ENCODE results near the gene KCNAB1. TPM values are rescaled to one million over a fixed set of nuclear protein-coding genes. Genes with fewer than 3 reads are reported as not detected.

KCNAB1 gene
- total and polyA plus RNA-seq, 12 donors, result 1.4 to 5.0 (median 2.5) TPM

DNA sequence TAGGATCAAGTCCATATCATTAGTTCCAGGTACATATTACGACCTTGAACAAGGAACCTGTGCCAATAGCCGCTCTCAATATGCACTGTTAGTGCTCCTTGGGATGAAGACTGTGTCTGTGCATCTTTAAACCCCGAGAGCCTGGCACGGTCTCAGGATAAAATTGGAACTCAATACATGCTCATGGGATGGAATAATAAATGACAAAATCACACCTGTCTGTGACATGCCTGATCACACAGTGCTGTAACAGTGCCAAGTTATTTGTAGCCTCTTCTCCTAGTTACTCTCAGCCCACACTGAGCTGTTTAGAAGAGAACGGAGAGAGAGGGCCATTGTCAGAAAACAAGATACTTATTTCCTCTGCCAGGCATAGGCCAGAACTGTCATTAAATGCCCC, 352.3 kb downstream of the KCNAB1 start:
- intact Hi-C loops (cut with DNase I), result no loop called here
- H3K27me3 ChIP-seq, result no peaks in the 10 kb centered on the region
- H3K4me1 ChIP-seq, result peaks cover 0 to 9% (median 0%) of the 10 kb centered on the region in 9 donors
- TF ChIP-seq, protein P1, sequence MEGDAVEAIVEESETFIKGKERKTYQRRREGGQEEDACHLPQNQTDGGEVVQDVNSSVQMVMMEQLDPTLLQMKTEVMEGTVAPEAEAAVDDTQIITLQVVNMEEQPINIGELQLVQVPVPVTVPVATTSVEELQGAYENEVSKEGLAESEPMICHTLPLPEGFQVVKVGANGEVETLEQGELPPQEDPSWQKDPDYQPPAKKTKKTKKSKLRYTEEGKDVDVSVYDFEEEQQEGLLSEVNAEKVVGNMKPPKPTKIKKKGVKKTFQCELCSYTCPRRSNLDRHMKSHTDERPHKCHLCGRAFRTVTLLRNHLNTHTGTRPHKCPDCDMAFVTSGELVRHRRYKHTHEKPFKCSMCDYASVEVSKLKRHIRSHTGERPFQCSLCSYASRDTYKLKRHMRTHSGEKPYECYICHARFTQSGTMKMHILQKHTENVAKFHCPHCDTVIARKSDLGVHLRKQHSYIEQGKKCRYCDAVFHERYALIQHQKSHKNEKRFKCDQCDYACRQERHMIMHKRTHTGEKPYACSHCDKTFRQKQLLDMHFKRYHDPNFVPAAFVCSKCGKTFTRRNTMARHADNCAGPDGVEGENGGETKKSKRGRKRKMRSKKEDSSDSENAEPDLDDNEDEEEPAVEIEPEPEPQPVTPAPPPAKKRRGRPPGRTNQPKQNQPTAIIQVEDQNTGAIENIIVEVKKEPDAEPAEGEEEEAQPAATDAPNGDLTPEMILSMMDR (IDR thresholded peaks at IDR 0.05), result no peak
- H3K4me3 ChIP-seq, result no peak overlapping the region
- no peaks in the 10 kb centered on the region for H3K36me3 ChIP-seq
- H3K9me3 ChIP-seq, result no peaks in the 10 kb centered on the region
- WGBS, 2 donors, result 82 to 90% methylated on average over 5 of the region's 5 CpGs
- no peak overlapping the region for H3K27ac ChIP-seq
- no peak for ATAC-seq
- DNase-seq, result no peak

DNA sequence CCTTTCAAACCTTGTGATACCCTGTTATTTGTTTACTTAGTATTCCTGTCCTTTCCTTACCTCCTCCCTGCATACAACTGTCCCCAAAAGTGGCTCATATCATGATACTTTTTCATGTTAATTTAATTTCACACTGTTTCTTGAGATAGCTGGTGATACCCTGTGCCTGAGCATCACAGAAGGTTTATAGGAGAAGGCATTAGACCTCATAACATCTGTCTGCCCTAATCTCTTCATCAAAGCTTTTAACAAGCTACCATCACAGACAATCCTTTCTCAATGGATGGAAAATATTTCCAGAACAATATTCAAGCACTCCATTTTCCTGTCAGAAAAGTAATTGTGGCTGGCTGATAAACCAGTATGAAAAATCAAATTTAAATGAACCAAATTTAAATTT, 353.0 kb downstream of the KCNAB1 start:
- intact Hi-C loops (cut with DNase I), result no loop called here
- Histone ChIP-seq H3K4me1 (peaks cover 0 to 9% (median 0%) of the 10 kb centered on the region in 9 donors), H3K27me3 (no peaks in the 10 kb centered on the region), H3K9me3 (no peaks in the 10 kb centered on the region), H3K36me3 (no peaks in the 10 kb centered on the region), H3K4me3 (no peak overlapping the region), H3K27ac (no peak overlapping the region)
- ATAC-seq (no peak), DNase-seq (no peak)
- TF ChIP-seq, protein P1 (IDR thresholded peaks at IDR 0.05), result no peak

DNA sequence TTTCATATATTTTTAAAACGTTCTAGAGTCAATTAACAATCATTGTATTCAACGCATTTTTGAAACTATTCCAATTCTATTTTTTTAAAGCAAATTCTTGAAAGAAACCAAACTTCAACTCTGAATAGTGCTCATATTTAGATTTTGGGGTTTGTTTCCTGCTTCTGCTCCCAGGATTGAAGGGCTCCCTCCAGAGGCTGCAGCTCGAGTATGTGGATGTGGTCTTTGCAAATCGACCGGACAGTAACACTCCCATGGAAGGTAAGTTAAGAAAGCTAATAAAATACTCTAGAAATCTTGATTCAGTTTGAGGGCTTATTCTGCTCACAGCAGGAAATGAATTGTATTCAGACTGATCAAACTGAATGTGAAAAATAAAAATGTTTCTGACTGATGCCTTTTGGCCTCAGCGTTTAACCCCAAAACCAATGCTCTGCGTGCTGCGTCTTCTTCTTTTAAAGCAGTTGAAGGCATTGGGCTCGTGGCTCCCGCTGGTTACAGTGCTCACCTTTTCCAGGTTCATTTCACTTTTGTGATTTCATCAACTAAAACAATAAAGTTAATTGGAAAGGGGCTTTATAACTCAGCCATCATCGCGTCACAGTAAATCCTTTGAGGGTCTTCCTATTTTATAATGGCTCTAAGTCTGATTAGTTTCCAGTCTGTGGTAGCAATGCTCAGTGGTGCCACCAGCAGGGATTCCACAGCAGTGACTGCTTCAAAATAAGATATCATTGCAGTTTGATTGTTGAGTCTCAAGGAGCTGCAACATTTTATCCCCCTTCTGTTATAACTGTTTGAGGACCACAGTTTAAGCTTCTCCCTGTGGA, 354.4 kb downstream of the KCNAB1 start:
- ATAC-seq (peak in 1 of 8 donors; percentile 47), DNase-seq (no peak)
- H3K9me3 ChIP-seq, result no peaks in the 10 kb centered on the region
- WGBS, 2 donors, result 61 to 63% methylated on average over 12 of the region's 12 CpGs
- TF ChIP-seq, protein P1 (IDR thresholded peaks at IDR 0.05), result peak in 6 of 9 donors; percentile 22 to 39 (median 35)
- intact Hi-C loops (cut with DNase I), result no loop called here
- H3K4me1 ChIP-seq, result peaks cover 0 to 9% (median 0%) of the 10 kb centered on the region in 9 donors
- H3K27me3 ChIP-seq, result no peaks in the 10 kb centered on the region
- H3K36me3 ChIP-seq, result no peaks in the 10 kb centered on the region
- no peak overlapping the region for H3K4me3 ChIP-seq
- H3K27ac ChIP-seq, result no peak overlapping the region

DNA sequence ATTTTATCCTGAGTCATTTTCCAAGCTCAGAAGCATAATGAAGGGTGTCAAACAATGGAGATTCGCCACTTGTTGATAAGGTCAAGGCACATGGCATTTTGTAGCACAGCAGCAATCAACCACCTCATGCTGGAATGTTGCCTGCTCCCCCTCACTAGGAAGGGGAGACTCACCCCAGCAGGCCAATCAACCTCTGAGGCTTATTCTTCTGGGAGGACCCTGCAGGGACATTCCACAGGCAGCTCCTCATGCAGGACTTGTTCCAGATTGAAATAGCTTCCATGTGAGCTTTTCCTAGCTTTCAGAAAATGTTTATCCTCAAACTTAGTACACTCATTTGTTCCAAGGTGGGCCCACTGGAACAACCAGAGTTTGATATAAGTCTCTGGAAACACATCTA, 356.9 kb downstream of the KCNAB1 start:
- peak in 5 of 8 donors; percentile 29 to 61 (median 46) for ATAC-seq

More for the DNA sequence above, 356.9 kb downstream of the KCNAB1 start:
- no peaks in the 10 kb centered on the region for H3K36me3 ChIP-seq
- no peaks in the 10 kb centered on the region for H3K9me3 ChIP-seq
- no peaks in the 10 kb centered on the region for H3K27me3 ChIP-seq
- no peak for DNase-seq
- TF ChIP-seq, protein P1 (IDR thresholded peaks at IDR 0.05), result no peak
- H3K4me3 ChIP-seq, result no peak overlapping the region
- WGBS, 2 donors, result 76 to 80% methylated on average over 1 of the region's 1 CpG
- no peak overlapping the region for H3K27ac ChIP-seq
- no peaks in the 10 kb centered on the region for H3K4me1 ChIP-seq
- intact Hi-C loops (cut with DNase I), result no loop called here
